Kidney glomerular epithelial cell (primary cell): ENCODE data around the gene C1QB.
"Not testable (repeated sequence)": the region's sequence is repeated elsewhere in the genome, so short reads cannot be mapped to it uniquely, and the experiment has no call there.

Source experiments
- DNase-seq: peaks from one replicate; lab custom pipeline; 2025; lab: John Stamatoyannopoulos, UW

Gene C1QB

GRCh38 chr1:22666412-22666811 is 13.4 kb downstream of the C1QB start:
- DNase-seq = no peak

GRCh38 chr1:22668840-22669239 is 15.8 kb downstream of the C1QB start:
- DNase-seq = not testable (repeated sequence)

GRCh38 chr1:22670352-22670975 is 17.4 kb downstream of the C1QB start:
- no peak for DNase-seq

- no peak for DNase-seq
Measured at GRCh38 chr1:22671999-22672398, 19.0 kb downstream of the C1QB start.

GRCh38 chr1:22673486-22674409 is 20.7 kb downstream of the C1QB start:
- peak; percentile 62 for DNase-seq

- DNase-seq = no peak
Measured at GRCh38 chr1:22674410-22674749, 21.3 kb downstream of the C1QB start.

- not testable (repeated sequence) for DNase-seq
Measured at GRCh38 chr1:22676151-22676550, 23.1 kb downstream of the C1QB start.

- no peak for DNase-seq
Measured at GRCh38 chr1:22676916-22677583, 24.0 kb downstream of the C1QB start.

- DNase-seq = no peak
Measured at GRCh38 chr1:22677931-22678896, 25.2 kb downstream of the C1QB start.

- no peak for DNase-seq
Measured at GRCh38 chr1:22680726-22681125, 27.7 kb downstream of the C1QB start.

- no peak for DNase-seq
Measured at GRCh38 chr1:22681556-22682276, 28.7 kb downstream of the C1QB start.

- DNase-seq = no peak
Measured at GRCh38 chr1:22683547-22683946, 30.5 kb downstream of the C1QB start.

GRCh38 chr1:22685591-22686059 is 32.6 kb downstream of the C1QB start:
- DNase-seq = peak; percentile 64

- no peak for DNase-seq
Measured at GRCh38 chr1:22687191-22687590, 34.2 kb downstream of the C1QB start.

GRCh38 chr1:22688466-22688865 is 35.4 kb downstream of the C1QB start:
- no peak for DNase-seq

- DNase-seq = peak; percentile 96
Measured at GRCh38 chr1:22689505-22689904, 36.5 kb downstream of the C1QB start.

- DNase-seq = no peak
Measured at GRCh38 chr1:22691031-22691753, 38.2 kb downstream of the C1QB start.

GRCh38 chr1:22694172-22694571 is 41.1 kb downstream of the C1QB start:
- no peak for DNase-seq

GRCh38 chr1:22696610-22697009 is 43.6 kb downstream of the C1QB start:
- no peak for DNase-seq

- no peak for DNase-seq
Measured at GRCh38 chr1:22697980-22698379, 44.9 kb downstream of the C1QB start.
